Neural cell (in vitro differentiated cells): ENCODE measurements around the gene KRTAP13-3.

Experiments
- EP300 ChIP-seq: fragments of 450-650 bp; conservative IDR thresholded peaks from 2 replicates; pipeline ENCODE4 v1.6.1; 2014; ENCODE audit warnings: antibody characterized with exemption, mild to moderate bottlenecking, moderate library complexity; ENCODE audit not compliant: poor library complexity, severe bottlenecking
- EZH2 ChIP-seq: fragments of 200-600, 300-800 bp; shearing (Covaris generic), sonication (generic); IDR thresholded peaks from 2 replicates; pipeline ENCODE4 v1.6.1; 2014; ENCODE audit warnings: antibody characterized with exemption, low read length, borderline replicate concordance, mild to moderate bottlenecking; ENCODE audit not compliant: insufficient read depth, poor library complexity, severe bottlenecking
- POLR2AphosphoS5 ChIP-seq: IDR thresholded peaks from 2 replicates; pipeline ENCODE4 v1.6.1; 2012
- REST ChIP-seq: IDR thresholded peaks from 2 replicates; pipeline ENCODE4 v1.6.1; 2012; ENCODE audit warnings: borderline replicate concordance
- TF ChIP-seq, protein P1 (sequence below): fragments of 450-650 bp; IDR thresholded peaks from 2 replicates; pipeline ENCODE4 v1.5.1; 2014; ENCODE audit warnings: antibody characterized with exemption, mild to moderate bottlenecking, moderate library complexity; ENCODE audit not compliant: poor library complexity, severe bottlenecking

DNA sequence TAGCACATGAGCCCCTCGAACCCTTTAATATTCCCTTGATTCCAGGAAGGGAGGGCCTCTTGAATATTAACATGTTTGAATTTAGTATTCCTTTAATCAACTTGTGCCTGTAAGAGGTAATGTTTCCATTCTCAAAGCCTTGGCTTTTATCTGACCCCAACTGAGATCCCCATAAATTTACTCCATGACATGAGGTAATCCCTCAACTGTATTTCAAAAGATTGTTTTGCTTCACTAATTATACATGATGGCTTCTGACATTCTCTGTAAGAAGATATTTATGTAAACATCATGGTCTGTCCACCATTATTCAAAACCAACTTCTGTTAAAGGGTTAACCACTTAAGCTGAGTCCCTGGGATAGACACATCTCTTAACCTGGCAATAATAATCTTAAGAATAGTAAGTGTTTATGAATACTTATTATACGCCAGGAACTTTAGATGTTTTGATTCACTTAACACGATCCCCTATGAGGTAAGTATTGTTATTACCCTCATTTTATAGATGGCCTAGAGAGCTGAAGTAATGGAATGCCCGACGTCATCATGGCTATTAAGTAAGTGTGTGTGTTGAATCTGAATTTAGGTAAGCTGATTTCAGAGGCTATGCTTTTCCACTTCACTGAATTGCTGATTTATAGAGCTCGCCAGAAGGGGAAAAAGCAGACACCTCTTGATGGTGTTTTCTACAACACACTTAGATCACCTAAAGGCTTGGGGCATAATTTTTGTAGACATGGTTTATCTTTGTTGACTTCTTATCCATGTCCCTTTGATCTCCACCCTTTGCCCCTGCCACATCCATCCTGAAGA lies 43.4 kb upstream of the KRTAP13-3 start:
- TF ChIP-seq, protein P1, sequence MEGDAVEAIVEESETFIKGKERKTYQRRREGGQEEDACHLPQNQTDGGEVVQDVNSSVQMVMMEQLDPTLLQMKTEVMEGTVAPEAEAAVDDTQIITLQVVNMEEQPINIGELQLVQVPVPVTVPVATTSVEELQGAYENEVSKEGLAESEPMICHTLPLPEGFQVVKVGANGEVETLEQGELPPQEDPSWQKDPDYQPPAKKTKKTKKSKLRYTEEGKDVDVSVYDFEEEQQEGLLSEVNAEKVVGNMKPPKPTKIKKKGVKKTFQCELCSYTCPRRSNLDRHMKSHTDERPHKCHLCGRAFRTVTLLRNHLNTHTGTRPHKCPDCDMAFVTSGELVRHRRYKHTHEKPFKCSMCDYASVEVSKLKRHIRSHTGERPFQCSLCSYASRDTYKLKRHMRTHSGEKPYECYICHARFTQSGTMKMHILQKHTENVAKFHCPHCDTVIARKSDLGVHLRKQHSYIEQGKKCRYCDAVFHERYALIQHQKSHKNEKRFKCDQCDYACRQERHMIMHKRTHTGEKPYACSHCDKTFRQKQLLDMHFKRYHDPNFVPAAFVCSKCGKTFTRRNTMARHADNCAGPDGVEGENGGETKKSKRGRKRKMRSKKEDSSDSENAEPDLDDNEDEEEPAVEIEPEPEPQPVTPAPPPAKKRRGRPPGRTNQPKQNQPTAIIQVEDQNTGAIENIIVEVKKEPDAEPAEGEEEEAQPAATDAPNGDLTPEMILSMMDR: no peak
- TF ChIP-seq EZH2 (no peak), EP300 (no peak), POLR2AphosphoS5 (no peak), REST (no peak)
